Measurements from ENCODE around the gene GLTP. TPM values are rescaled to one million over a fixed set of nuclear protein-coding genes. Genes with fewer than 3 reads are reported as not detected.
A peak's percentile ranks its signal among the peaks of the same experiment; 100 is the strongest.

Gene GLTP
- total and polyA plus RNA-seq, 2 of the 4 experiments (the other 2 are of a cell fraction), result 34.4 to 58.4 TPM

- H3K79me1 ChIP-seq (ENCODE audit: low read depth in 1 of 2, low read length in 2 of 2), result 0 out of 4 replicates have a peak, but pooled peaks cover 0 to 3% of the 10 kb centered on the region in 2 experiments
- WGBS, 2 experiments (ENCODE audit: extremely low coverage in 2 of 2, insufficient read length in 1 of 2), result 46% methylated on average over 2 of the region's 2 CpGs; no CpG with 5 or more reads in 1 of the 2 experiments
- H3K4me2 ChIP-seq (ENCODE audit: low read depth, low read length), result no peak overlapping the region
- H3K36me3 ChIP-seq (ENCODE audit: control insufficient read depth, insufficient read depth, low read length), result no peaks in the 10 kb centered on the region
- no peak overlapping the region for H3K56ac ChIP-seq (ENCODE audit: extremely low read depth, insufficient read depth, low read length)
- no peak overlapping the region for H2AFZ ChIP-seq (replicated peaks; ENCODE audit: low read length, poor library complexity)
- H3K4ac ChIP-seq (ENCODE audit: low read depth, low read length), result no peak overlapping the region
- ChIA-PET POLR2A (ENCODE audit: unreplicated experiment) (no interaction called here), CTCF (interaction anchor here (1.0 kb wide), 1 partner anchor 15 kb away, joined by 3 read pairs; no protein-coding TSS in a partner anchor)
- TF ChIP-seq ELK1 (IDR thresholded peaks at IDR 0.05; ENCODE audit: borderline replicate concordance, low read depth, low read length), result no peak
- no peak for TF ChIP-seq BHLHE40 (IDR thresholded peaks at IDR 0.05; ENCODE audit: low read depth, low read length)
- no peak for TF ChIP-seq RFX5 (IDR thresholded peaks at IDR 0.05; ENCODE audit: low read depth, low read length)
- TF ChIP-seq MAFK (IDR thresholded peaks at IDR 0.05; ENCODE audit: low read depth, low read length), result no peak
- TF ChIP-seq CEBPB (IDR thresholded peaks at IDR 0.05; ENCODE audit: low read depth, low read length), result no peak
- TF ChIP-seq RAD21 (IDR thresholded peaks at IDR 0.05; ENCODE audit: low read length), result no peak
- no peak for TF ChIP-seq FOS (IDR thresholded peaks at IDR 0.05; ENCODE audit: low read depth, low read length)
- TF ChIP-seq SMC3 (IDR thresholded peaks at IDR 0.05; ENCODE audit: low read depth, low read length), result no peak
- ATAC-seq (ENCODE audit: low read depth) (no peak), DNase-seq (no peak)
- no peak overlapping the region for H3K4me3 ChIP-seq (ENCODE audit: insufficient read depth, low read depth, low read length)
- H2BK120ac ChIP-seq (ENCODE audit: low read depth, low read length), result no peak overlapping the region
- no peak overlapping the region for H4K8ac ChIP-seq (ENCODE audit: low read depth in 2 of 2, low read length in 2 of 2)
- peak overlapping the region; percentile 59; the same call in 1 of the 2 replicates for H3K23ac ChIP-seq (ENCODE audit: low read depth, low read length)
- in situ Hi-C loops (cut with MboI; ENCODE audit: low sequenced_read_pairs) (no loop called here), dilution Hi-C loops (cut with HindIII; ENCODE audit: low sequenced_read_pairs, unreplicated experiment) (no loop called here), intact Hi-C loops (cut with micrococcal nuclease) (no loop called here)
- no peak overlapping the region for H4K5ac ChIP-seq (ENCODE audit: low read depth, low read length)
- H4K20me1 ChIP-seq (ENCODE audit: insufficient read depth, low read length), result no peaks in the 10 kb centered on the region; the same call in 1 of the 2 replicates
- H3K27ac ChIP-seq (ENCODE audit: insufficient read depth, low read length), result no peak overlapping the region
- no peak overlapping the region for H4K91ac ChIP-seq (ENCODE audit: insufficient read depth, low read depth, low read length)
- H3K14ac ChIP-seq (replicated peaks; ENCODE audit: low read depth, low read length), result no peak overlapping the region
- H3K9ac ChIP-seq (ENCODE audit: low read depth, low read length), result no peak overlapping the region
- H3K4me1 ChIP-seq (ENCODE audit: control insufficient read depth, insufficient read depth, low read length), result peaks cover 2% of the 10 kb centered on the region; the same call in 1 of the 2 replicates
- no peaks in the 10 kb centered on the region for H3K9me3 ChIP-seq (ENCODE audit: control insufficient read depth, insufficient read depth, low read length)
- no peak overlapping the region for H2BK20ac ChIP-seq (ENCODE audit: low read depth, low read length)
- no peak overlapping the region for H2AK9ac ChIP-seq (replicated peaks; ENCODE audit: low read depth, low read length, poor library complexity)
- H3K9me1 ChIP-seq (ENCODE audit: insufficient read depth, low read length), result no peaks in the 10 kb centered on the region
- no peak overlapping the region for H2AK5ac ChIP-seq (ENCODE audit: low read depth, low read length)
- no peaks in the 10 kb centered on the region for H3K27me3 ChIP-seq (ENCODE audit: control insufficient read depth, insufficient read depth, low read length)
- no peak overlapping the region for H3K18ac ChIP-seq (ENCODE audit: low read depth, low read length)
- no peak overlapping the region for H2BK15ac ChIP-seq (ENCODE audit: low read depth, low read length)
- no TSS peak for BruUV-seq (replicated peaks)
- H2BK5ac ChIP-seq (ENCODE audit: low read depth, low read length, poor library complexity, severe bottlenecking), result no peak overlapping the region
Observed at GRCh38 chr12:109830718-109831117, 49.6 kb downstream of the GLTP start.
